Sigmoid colon (tissue), 4 donors: ENCODE measurements around the gene CASKIN1.

Source experiments
- EP300 ChIP-seq, 4 donors: sonication (generic); formaldehyde crosslinking; IDR thresholded peaks; one replicate each; pipeline ENCODE4 v1.6.1; 2017; ENCODE audit warnings: antibody characterized with exemption in 4 of 4
- POLR2A ChIP-seq, 2 donors: fragments of 450-650 bp; IDR thresholded peaks; one replicate each; pipeline ENCODE4 v1.6.1; 2016; ENCODE audit warnings: antibody characterized with exemption in 2 of 2, mild to moderate bottlenecking in 2 of 2, moderate library complexity in 2 of 2
- POLR2AphosphoS5 ChIP-seq, 4 donors: sonication (generic); formaldehyde crosslinking; IDR thresholded peaks; one replicate each; pipeline ENCODE4 v1.6.1; 2017; ENCODE audit warnings: antibody characterized with exemption in 4 of 4
- TF ChIP-seq, protein P1 (sequence below), 4 experiments: fragments of 450-650 bp in 3 of 4; fragments of 200-600 bp in 1 of 4; IDR thresholded peaks; one replicate each; pipeline ENCODE4 v1.5.1; 2016 to 2019; ENCODE audit warnings: antibody characterized with exemption in 4 of 4, mild to moderate bottlenecking in 3 of 4, moderate library complexity in 2 of 4

DNA sequence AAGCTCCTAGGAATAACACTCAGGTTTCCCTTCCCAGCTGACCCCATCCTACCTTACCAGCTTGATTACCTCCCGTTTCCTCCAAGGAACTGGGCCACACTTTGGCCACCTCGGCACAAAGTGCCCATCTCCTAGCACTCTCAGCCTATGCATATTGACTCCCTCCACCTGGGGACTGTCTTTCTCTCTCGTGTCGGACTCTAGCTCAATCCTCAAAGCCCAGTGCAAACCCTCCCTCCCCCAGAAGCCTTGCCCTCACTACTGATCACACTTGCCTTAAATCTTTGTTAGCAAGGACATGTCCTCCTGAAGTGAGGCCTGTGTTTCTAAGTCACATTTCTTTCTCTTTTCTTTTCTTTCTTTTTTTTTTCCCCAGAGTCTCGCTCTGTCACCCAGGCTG is 50.6 kb downstream of the CASKIN1 start:
- TF ChIP-seq, protein P1, sequence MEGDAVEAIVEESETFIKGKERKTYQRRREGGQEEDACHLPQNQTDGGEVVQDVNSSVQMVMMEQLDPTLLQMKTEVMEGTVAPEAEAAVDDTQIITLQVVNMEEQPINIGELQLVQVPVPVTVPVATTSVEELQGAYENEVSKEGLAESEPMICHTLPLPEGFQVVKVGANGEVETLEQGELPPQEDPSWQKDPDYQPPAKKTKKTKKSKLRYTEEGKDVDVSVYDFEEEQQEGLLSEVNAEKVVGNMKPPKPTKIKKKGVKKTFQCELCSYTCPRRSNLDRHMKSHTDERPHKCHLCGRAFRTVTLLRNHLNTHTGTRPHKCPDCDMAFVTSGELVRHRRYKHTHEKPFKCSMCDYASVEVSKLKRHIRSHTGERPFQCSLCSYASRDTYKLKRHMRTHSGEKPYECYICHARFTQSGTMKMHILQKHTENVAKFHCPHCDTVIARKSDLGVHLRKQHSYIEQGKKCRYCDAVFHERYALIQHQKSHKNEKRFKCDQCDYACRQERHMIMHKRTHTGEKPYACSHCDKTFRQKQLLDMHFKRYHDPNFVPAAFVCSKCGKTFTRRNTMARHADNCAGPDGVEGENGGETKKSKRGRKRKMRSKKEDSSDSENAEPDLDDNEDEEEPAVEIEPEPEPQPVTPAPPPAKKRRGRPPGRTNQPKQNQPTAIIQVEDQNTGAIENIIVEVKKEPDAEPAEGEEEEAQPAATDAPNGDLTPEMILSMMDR (IDR thresholded peaks at IDR 0.05): no peak
- TF ChIP-seq POLR2AphosphoS5 (IDR thresholded peaks at IDR 0.05): no peak
- TF ChIP-seq POLR2A (IDR thresholded peaks at IDR 0.05): no peak
- TF ChIP-seq EP300 (IDR thresholded peaks at IDR 0.05): no peak
